GM04503 (cell line): Measurements from ENCODE around the gene LSS.

Experiments used
- DNase-seq: peaks from one replicate; pipeline ENCODE4 v3.0.0-alpha.2; 2012; ENCODE audit warnings: low read depth

The LSS gene

GRCh38 chr21:46228345-46229051 lies at the start of gene LSS:
TSS of gene LSS (minus strand) at chr21:46228774. CDS start at chr21:46228745, 29 bp downstream.
- DNase-seq = peak; percentile 71

DNA sequence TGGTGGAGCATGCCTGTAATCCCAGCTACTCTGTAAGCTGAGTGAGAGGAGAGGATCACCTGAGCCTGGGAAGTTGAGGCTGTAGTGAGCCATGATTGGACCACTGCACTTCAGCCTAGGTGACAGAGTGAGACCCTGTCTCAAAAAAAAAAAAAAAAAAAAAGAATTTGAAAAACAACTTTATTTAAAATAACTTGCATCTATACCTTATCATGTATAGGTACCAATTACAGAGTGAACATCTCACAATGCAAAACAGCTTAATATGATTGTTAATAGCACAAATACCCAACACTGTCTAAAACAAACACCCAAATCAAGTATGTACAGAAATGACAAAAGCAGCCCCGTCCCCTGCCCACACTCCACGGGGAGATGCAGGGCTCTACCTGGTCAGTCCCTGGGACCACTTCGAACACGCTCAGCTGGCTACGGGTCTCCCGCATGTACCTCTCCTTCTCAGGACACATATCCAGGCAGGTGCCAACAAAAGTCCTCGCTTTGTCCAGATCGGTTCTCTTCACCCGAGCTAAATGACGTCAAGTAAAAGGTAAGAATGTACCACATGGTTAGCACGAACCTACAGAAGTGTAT lies 46.3 kb upstream of the LSS start:
- no peak for DNase-seq

- no peak for DNase-seq
Observed at GRCh38 chr21:46273341-46273740, 44.8 kb upstream of the LSS start.

DNA sequence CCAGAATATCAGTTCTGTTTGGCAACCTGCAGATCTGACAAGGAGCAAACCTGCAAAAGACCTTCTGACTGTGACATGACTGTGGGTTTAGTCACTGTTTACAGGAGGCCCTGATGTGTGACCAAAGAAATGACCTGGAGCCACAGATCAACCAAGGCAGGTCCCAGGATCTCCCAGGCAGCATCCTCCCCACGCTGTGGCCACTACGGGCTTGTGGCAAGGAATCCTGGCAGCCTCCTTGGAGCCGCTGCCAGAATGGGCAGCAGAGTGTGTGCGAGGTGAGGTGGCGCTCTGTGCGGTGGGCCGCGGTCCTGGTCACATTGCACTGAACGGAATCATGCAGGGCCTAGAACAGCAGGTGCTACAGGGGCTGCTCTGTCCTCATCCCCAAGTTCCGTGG lies 40.9 kb upstream of the LSS start:
- DNase-seq = no peak

GRCh38 chr21:46268371-46268770 lies 39.8 kb upstream of the LSS start:
- no peak for DNase-seq

DNA sequence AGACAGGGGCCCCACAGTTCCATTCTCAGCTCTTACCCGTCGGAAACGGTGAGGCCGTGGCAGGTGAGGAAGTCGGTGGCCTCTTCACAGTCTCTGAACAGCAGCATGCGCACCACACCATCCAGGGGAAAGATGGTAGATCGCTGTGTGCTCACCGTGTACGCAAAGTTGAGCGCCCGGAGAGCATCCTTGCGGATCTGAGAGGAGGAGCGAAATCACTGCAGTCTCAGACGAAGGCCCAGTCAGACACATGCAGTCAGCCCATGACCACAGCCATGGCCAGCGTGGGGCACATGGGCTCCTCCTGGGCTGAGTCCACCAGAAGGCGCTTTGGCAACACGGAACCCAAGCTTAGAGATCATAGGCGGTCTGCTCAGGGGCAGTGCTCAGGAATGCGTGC lies 38.4 kb upstream of the LSS start:
- DNase-seq = no peak

DNA sequence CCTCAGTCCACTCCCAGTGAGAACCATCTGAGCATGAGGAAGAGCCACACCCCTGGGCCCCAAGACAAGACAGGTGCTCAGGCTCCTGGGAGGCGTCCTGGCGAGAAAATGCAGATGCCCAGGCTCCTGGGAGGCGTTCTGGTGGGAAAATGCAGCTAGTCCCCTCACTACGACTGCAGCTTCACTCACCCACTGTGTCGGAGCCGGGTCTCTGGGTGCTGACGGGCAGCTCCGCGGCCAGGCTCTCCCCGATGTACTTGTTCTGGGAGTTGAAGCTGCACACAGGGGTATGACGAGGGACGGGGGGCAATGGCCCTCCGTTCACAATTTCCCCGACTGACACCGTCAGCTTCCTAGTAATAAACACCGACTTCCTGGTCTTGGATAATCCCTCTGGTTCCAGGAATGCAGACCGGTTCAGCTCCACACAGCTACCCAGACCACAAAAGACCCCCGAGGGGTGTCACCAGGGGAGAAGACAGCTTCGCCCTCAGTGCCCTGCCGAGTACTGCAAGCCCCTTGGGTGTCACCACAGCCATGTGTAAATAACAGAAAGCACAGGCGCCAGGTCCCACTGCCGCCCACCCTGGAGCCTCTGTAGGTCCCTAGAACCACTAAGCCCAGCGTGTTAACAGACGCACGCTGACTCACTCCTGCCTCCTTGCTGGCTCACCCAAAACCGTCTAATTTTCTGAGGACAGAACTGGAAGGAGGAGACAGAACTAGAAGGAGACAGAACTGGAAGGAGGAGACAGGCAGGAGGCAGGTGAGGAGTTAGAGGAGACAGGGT lies 37.4 kb upstream of the LSS start:
- DNase-seq = no peak

- DNase-seq = no peak
Observed at GRCh38 chr21:46264690-46265144, 36.1 kb upstream of the LSS start.

DNA sequence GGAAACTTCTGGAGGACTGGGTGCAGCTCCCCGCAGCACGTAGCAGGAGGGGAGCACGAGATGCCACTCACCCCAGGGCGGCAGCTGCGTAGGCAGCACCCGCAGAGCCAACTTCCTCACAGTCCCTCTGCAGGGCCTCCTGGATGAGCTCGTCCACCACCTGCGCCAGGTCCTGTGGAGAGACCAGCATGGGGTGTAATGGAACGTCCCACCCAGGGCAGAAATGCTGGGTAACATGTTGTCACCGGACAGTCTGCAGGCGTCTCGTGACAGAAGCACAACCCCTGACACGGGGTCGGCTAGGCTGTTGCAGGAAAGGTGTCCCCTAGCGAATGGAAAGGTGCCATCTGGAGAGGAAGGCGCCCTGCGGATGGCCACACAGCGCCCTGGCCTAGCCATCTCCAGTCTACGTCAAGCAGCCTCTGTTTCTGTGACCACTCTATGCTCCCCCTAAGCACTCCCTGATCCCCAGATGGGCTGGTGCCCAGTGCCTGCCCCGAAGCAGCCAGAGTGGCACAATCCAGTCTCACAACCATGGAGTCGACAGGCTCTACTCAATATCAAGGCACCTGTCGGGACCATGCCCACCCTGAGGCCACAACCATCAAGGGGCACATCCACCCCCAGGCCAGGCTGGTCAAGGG lies 35.6 kb upstream of the LSS start:
- no peak for DNase-seq

- DNase-seq = no peak
Observed at GRCh38 chr21:46256501-46256994, 28.0 kb upstream of the LSS start.

- DNase-seq = no peak
Observed at GRCh38 chr21:46255758-46256337, 27.3 kb upstream of the LSS start.

DNA sequence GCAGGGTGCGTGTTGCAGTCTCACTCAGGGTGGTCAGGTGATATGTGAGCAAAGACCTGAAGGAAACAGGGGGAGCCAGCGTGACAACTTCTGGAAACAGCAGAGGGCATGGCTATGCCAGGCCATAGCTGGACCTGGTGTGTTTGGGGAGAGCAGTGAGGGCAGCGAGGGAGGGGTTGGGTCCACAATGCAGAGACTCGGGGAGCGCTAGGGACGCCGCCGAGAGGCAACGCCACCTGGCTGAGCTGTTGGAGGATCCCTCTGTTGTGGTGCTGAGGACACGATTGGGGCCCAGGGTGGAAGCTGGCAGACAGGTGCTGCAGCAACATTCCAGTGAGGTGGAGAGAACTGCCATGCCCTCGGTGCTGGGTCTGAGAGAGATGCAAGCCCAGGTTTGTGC lies 26.6 kb upstream of the LSS start:
- DNase-seq = no peak

DNA sequence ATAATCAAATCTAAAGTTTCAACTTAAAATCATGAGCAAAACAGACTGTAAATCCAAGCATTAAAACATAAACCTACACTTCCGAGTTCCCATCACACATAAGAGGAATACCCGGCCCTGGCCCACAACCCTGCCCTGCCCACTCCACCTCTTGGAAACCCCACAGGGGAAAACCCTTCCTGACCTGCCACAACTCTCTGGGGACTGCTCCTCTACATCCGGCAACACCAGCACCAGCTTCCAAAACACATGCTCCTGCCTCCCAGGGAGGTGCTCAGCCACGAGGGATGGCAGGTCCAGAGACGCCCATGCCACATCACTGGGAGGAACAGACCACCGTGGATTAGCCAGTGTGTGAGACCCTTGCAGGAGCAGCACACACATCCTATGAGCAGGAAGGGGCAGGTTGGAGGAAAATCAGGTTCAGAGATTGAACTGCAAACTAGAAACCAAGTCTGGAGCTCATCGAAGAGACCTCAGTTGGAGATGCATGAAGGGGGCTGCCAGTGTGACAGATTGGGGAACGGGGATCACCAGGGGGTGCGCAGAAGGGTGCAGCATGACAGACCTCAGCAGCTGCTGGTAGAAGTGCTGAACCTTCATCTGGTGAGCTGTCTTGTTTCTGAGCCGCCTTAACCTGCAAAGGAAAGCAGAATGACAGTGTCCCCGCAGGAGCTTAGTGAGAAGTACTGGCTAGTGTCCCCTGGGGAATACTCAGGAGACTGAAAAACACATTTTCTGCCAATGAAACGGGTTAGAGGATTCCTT lies 25.8 kb upstream of the LSS start:
- DNase-seq = no peak

GRCh38 chr21:46253610-46254124 lies 25.1 kb upstream of the LSS start:
- no peak for DNase-seq

GRCh38 chr21:46252840-46253239 lies 24.3 kb upstream of the LSS start:
- no peak for DNase-seq

DNA sequence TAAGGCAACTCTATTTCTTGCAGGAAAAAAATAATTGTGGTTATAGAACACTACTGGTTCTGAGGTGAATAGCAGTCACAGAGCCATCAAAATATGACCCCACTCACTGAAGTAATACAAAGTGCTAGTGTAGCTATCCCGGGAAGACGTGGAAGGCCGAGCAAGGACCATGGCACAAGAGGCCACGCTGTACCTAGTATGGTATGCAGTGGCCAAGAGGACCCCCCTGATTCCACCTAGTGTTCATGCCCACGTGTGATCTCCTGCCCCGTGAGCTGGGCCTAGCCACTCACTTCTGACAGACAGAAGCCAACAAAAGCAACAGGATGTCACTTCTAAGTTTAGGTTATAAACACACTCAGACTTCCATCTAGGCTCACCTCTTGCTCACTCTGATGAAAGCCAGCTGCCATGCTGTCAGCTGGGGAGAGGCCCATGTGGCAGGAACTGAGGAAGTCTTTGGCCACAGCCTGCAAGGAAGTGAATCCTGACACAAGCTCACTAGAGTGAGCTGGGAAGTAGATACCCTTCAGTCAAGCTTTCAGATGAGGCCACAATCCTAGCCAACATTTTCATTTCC lies 21.7 kb upstream of the LSS start:
- DNase-seq = no peak

GRCh38 chr21:46248827-46249226 lies 20.3 kb upstream of the LSS start:
- DNase-seq = no peak

- no peak for DNase-seq
Observed at GRCh38 chr21:46248422-46248782, 19.8 kb upstream of the LSS start.

- DNase-seq = no peak
Observed at GRCh38 chr21:46247699-46248421, 19.3 kb upstream of the LSS start.

GRCh38 chr21:46246345-46246744 lies 17.8 kb upstream of the LSS start:
- DNase-seq = no peak
